ENCODE results near the gene EFEMP1.

- no peak for TF ChIP-seq CTCF (IDR thresholded peaks at IDR 0.05 in 8 of 11, conservative IDR thresholded peaks at IDR 0.05 in 3 of 11)
- TF ChIP-seq POLR2A (IDR thresholded peaks at IDR 0.05), result no peak
- TF ChIP-seq POLR2AphosphoS5 (IDR thresholded peaks at IDR 0.05), result no peak
Measured at GRCh38 chr2:55857766-55858165, 65.8 kb downstream of the EFEMP1 start.
